Upper lobe of left lung (tissue), 4 donors: Measurements from ENCODE around the gene JMJD1C.

Source experiments
- POLR2A ChIP-seq, 4 donors: fragments of 450-650 bp; IDR thresholded peaks; one replicate each; pipeline ENCODE4 v1.5.1; 2016 to 2017; ENCODE audit warnings: antibody characterized with exemption in 4 of 4, mild to moderate bottlenecking in 2 of 4
- POLR2AphosphoS5 ChIP-seq, 2 donors: sonication (generic); formaldehyde crosslinking; IDR thresholded peaks; one replicate each; pipeline ENCODE4 v1.5.1; 2017; ENCODE audit warnings: antibody characterized with exemption in 2 of 2
- TF ChIP-seq, protein P1 (sequence below), 6 experiments: fragments of 450-650 bp in 4 of 6; fragments of 200-600 bp in 2 of 6; sonication (generic) in 2 of 6; IDR thresholded peaks; one replicate each; pipeline ENCODE4 v1.5.1; 2016 to 2019; ENCODE audit warnings: antibody characterized with exemption in 6 of 6

DNA sequence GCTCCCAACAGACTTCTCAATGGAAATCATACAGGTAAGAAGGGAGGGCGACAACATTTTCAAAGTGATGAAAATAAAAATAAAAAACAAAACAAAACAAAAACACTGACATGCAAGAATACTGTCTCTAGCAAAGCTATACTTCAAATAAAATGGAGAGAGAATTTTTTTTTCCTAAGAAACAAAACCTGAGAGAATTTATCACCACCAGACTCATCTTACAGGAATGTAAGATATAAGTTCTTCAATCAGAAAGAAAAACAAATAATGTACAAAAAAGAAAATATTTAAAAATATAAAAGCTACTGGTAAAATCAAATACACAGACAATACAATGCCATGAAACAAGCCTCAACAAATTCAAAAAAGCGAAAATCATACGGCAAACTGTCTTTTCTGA lies 219.4 kb downstream of the JMJD1C start:
- TF ChIP-seq, protein P1, sequence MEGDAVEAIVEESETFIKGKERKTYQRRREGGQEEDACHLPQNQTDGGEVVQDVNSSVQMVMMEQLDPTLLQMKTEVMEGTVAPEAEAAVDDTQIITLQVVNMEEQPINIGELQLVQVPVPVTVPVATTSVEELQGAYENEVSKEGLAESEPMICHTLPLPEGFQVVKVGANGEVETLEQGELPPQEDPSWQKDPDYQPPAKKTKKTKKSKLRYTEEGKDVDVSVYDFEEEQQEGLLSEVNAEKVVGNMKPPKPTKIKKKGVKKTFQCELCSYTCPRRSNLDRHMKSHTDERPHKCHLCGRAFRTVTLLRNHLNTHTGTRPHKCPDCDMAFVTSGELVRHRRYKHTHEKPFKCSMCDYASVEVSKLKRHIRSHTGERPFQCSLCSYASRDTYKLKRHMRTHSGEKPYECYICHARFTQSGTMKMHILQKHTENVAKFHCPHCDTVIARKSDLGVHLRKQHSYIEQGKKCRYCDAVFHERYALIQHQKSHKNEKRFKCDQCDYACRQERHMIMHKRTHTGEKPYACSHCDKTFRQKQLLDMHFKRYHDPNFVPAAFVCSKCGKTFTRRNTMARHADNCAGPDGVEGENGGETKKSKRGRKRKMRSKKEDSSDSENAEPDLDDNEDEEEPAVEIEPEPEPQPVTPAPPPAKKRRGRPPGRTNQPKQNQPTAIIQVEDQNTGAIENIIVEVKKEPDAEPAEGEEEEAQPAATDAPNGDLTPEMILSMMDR (IDR thresholded peaks at IDR 0.05), result no peak
- no peak for TF ChIP-seq POLR2AphosphoS5 (IDR thresholded peaks at IDR 0.05)
- no peak for TF ChIP-seq POLR2A (IDR thresholded peaks at IDR 0.05)
